IMR-90 (cell line): ENCODE results near the gene ZNF341. TPM values are rescaled to one million over a fixed set of nuclear protein-coding genes. Genes with fewer than 3 reads are reported as not detected.
A peak's percentile ranks its signal among the peaks of the same experiment; 100 is the strongest.

ENCODE experiments used
- ATAC-seq: fragments of 200-7000 bp; cut with Tn5 transposase; 2 replicates; pipeline ENCODE4 v1.9.1; 2020; ENCODE audit warnings: low read depth, mild to moderate bottlenecking, moderate library complexity
- BruUV-seq: library from RNA; stranded (reverse); fragments of 400-500 nt; replicated peaks from 2 replicates; lab custom pipeline; 2021; lab: Mats Ljungman, UMichigan
- CTCF ChIA-PET: fragments of 300-600 bp; formaldehyde crosslinking; extraction: SDS; loops from one replicate; lab custom pipeline; 2021; ENCODE audit warnings: antibody characterized with exemption; lab: Yijun Ruan, JAX
- POLR2A ChIA-PET: fragments of 300-600 bp; sonication (Branson Sonifier 250); formaldehyde crosslinking; loops from one replicate; lab custom pipeline; 2022; ENCODE audit warnings: antibody characterized with exemption; ENCODE audit not compliant: unreplicated experiment; lab: Charles Lee
- DNase-seq: peaks from one replicate; pipeline ENCODE4 v3.0.0; 2013
- H2AFZ ChIP-seq: replicated peaks from 2 replicates; pipeline ENCODE3; 2013; ENCODE audit warnings: low read length, mild to moderate bottlenecking; ENCODE audit not compliant: poor library complexity
- H2AK5ac ChIP-seq: 2 replicates; pipeline ENCODE4 v1.6.1; 2013; ENCODE audit warnings: low read depth, low read length, inconsistent platforms
- H2AK9ac ChIP-seq: replicated peaks from 2 replicates; pipeline ENCODE3; 2013; ENCODE audit warnings: mild to moderate bottlenecking, low read depth, low read length, moderate library complexity; ENCODE audit not compliant: poor library complexity
- H2BK120ac ChIP-seq: 2 replicates; pipeline ENCODE4 v1.6.1; 2013; ENCODE audit warnings: low read depth, low read length, inconsistent platforms
- H2BK15ac ChIP-seq: 3 replicates; pipeline ENCODE4 v1.6.1; 2013; ENCODE audit warnings: low read depth, low read length, inconsistent platforms
- H2BK20ac ChIP-seq: 2 replicates; pipeline ENCODE4 v1.6.1; 2013; ENCODE audit warnings: low read depth, mild to moderate bottlenecking, inconsistent platforms, low read length, moderate library complexity
- H2BK5ac ChIP-seq: 2 replicates; pipeline ENCODE4 v1.6.1; 2013; ENCODE audit warnings: mild to moderate bottlenecking, low read depth, low read length, inconsistent platforms; ENCODE audit not compliant: poor library complexity, severe bottlenecking
- H3K14ac ChIP-seq: replicated peaks from 2 replicates; pipeline ENCODE4 v1.6.1; 2013; ENCODE audit warnings: low read depth, low read length, inconsistent platforms
- H3K18ac ChIP-seq: 2 replicates; pipeline ENCODE4 v1.6.1; 2013; ENCODE audit warnings: low read depth, low read length, control low read depth
- H3K23ac ChIP-seq: 2 replicates; pipeline ENCODE4 v1.6.1; 2013; ENCODE audit warnings: low read depth, low read length, inconsistent platforms
- H3K27ac ChIP-seq: 2 replicates; pipeline ENCODE4 v1.5.1; 2013; ENCODE audit warnings: mild to moderate bottlenecking, control low read depth, low read length; ENCODE audit not compliant: insufficient read depth
- H3K27me3 ChIP-seq: 2 replicates; pipeline ENCODE4 v1.6.1; 2013; ENCODE audit warnings: low read length; ENCODE audit not compliant: control insufficient read depth, insufficient read depth
- H3K36me3 ChIP-seq: 2 replicates; pipeline ENCODE4 v1.6.1; 2013; ENCODE audit warnings: low read length, mixed read lengths; ENCODE audit not compliant: control insufficient read depth, insufficient read depth
- H3K4ac ChIP-seq: 2 replicates; pipeline ENCODE4 v1.6.1; 2013; ENCODE audit warnings: low read depth, low read length, inconsistent platforms
- H3K4me1 ChIP-seq: 2 replicates; pipeline ENCODE4 v1.6.1; 2013; ENCODE audit warnings: low read length, mixed read lengths; ENCODE audit not compliant: control insufficient read depth, insufficient read depth
- H3K4me2 ChIP-seq: 2 replicates; pipeline ENCODE4 v1.6.1; 2013; ENCODE audit warnings: low read depth, mild to moderate bottlenecking, control low read depth, low read length, moderate library complexity
- H3K4me3 ChIP-seq: 2 replicates; pipeline ENCODE4 v1.5.1; 2013; ENCODE audit warnings: low read depth, mild to moderate bottlenecking, control low read depth, low read length, moderate library complexity; ENCODE audit not compliant: insufficient read depth
- H3K56ac ChIP-seq: 2 replicates; pipeline ENCODE4 v1.6.1; 2013; ENCODE audit warnings: low read length, inconsistent platforms; ENCODE audit not compliant: insufficient read depth; ENCODE audit errors: extremely low read depth
- H3K79me1 ChIP-seq, 2 experiments: 2 replicates each; pipeline ENCODE4 v1.6.1; 2013; ENCODE audit warnings: low read length in 2 of 2, inconsistent platforms in 1 of 2, low read depth in 1 of 2
- H3K9ac ChIP-seq: 2 replicates; pipeline ENCODE4 v1.6.1; 2013; ENCODE audit warnings: low read depth, low read length, control low read depth
- H3K9me1 ChIP-seq: 2 replicates; pipeline ENCODE4 v1.6.1; 2013; ENCODE audit warnings: low read length, inconsistent platforms; ENCODE audit not compliant: insufficient read depth
- H3K9me3 ChIP-seq: 2 replicates; pipeline ENCODE4 v1.6.1; 2013; ENCODE audit warnings: low read length; ENCODE audit not compliant: control insufficient read depth, insufficient read depth
- H4K20me1 ChIP-seq: 2 replicates; pipeline ENCODE4 v1.6.1; 2013; ENCODE audit warnings: low read length, inconsistent platforms; ENCODE audit not compliant: insufficient read depth
- H4K5ac ChIP-seq: 2 replicates; pipeline ENCODE4 v1.6.1; 2013; ENCODE audit warnings: mild to moderate bottlenecking, low read depth, low read length, control low read depth
- H4K8ac ChIP-seq, 2 experiments: 2 replicates each; pipeline ENCODE4 v1.6.1; 2013; ENCODE audit warnings: low read depth in 2 of 2, low read length in 2 of 2, control low read depth in 1 of 2, inconsistent platforms in 1 of 2
- H4K91ac ChIP-seq: 2 replicates; pipeline ENCODE4 v1.6.1; 2013; ENCODE audit warnings: low read depth, low read length, inconsistent platforms; ENCODE audit not compliant: insufficient read depth
- CHD1 ChIP-seq: IDR thresholded peaks from 2 replicates; pipeline ENCODE4 v1.6.1; 2012; ENCODE audit warnings: low read depth, low read length, improper control_type of control experiment
- MAFK ChIP-seq: IDR thresholded peaks from 2 replicates; pipeline ENCODE4 v1.6.1; 2012; ENCODE audit warnings: low read depth, low read length, improper control_type of control experiment
- RAD21 ChIP-seq: IDR thresholded peaks from 2 replicates; pipeline ENCODE4 v1.6.1; 2012; ENCODE audit warnings: low read length, improper control_type of control experiment
- RCOR1 ChIP-seq: IDR thresholded peaks from 2 replicates; pipeline ENCODE4 v1.6.1; 2012; ENCODE audit warnings: mild to moderate bottlenecking, low read length, improper control_type of control experiment; ENCODE audit not compliant: insufficient replicate concordance
- WGBS, 2 experiments: methylation state at CpG; one replicate each; pipeline versions ENCODE4 v1.1.5 to v1.1.7; 2013; ENCODE audit warnings: missing lambda C conversion rate in 2 of 2; ENCODE audit not compliant: insufficient read length in 1 of 2; ENCODE audit errors: extremely low coverage in 2 of 2; 5-methylcytosine and 5-hydroxymethylcytosine counted together
- dilution Hi-C: fragments of 300-500 bp; cut with HindIII; formaldehyde crosslinking; loops from one replicate; pipeline ENCODE4 v1.14.3; 2018; ENCODE audit warnings: low sequenced_read_pairs; ENCODE audit not compliant: unreplicated experiment
- in situ Hi-C: fragments of 300-500 bp; cut with MboI; formaldehyde crosslinking; loops from 3 replicates; pipeline ENCODE4 v1.14.3; 2019; ENCODE audit warnings: low sequenced_read_pairs, inconsistent platforms, mixed read lengths
- intact Hi-C: fragments of 100-400 bp; cut with micrococcal nuclease; formaldehyde crosslinking; loops from 2 replicates; pipeline ENCODE4 v1.10.0; 2022
- polyA plus RNA-seq, 3 experiments: library from polyadenylated mRNA; depleted of rRNA; stranded (reverse); fragments of >200 nt; gene quantifications; 2 replicates each; pipeline ENCODE4 v1.2.3, GENCODE V29; 2012; ENCODE audit warnings: low replicate concordance in 1 of 3
- total RNA-seq: library from RNA; depleted of rRNA; stranded (reverse); fragments of >200 nt; gene quantifications from 2 replicates; pipeline ENCODE4 v1.2.3, GENCODE V29; 2012
- TF ChIP-seq, protein P1 (sequence below): fragments of 150-350 bp; IDR thresholded peaks from 2 replicates; pipeline ENCODE4 v1.6.1; 2016; ENCODE audit warnings: low read depth, mild to moderate bottlenecking, low read length, moderate library complexity, borderline replicate concordance

ZNF341 gene
- total and polyA plus RNA-seq, 2 of the 4 experiments (the other 2 are of a cell fraction), result 1.1 to 3.4 TPM

GRCh38 chr20:33728463-33728862 is 3.3 kb upstream of the ZNF341 start:
- dilution Hi-C loops, result no loop called here
- Histone ChIP-seq H3K79me1 (peaks cover 6 to 14% of the 10 kb centered on the region in 2 experiments; a peak in 3 of 4 replicates), H3K56ac (no peak overlapping the region), H3K9ac (no peak overlapping the region), H3K4me1 (peaks cover 10% of the 10 kb centered on the region), H3K18ac (no peak overlapping the region), H3K27ac (no peak overlapping the region), H3K4me2 (no peak overlapping the region), H3K23ac (no peak overlapping the region), H3K14ac (no peak overlapping the region), H2AFZ (no peak overlapping the region), H3K4me3 (no peak overlapping the region), H4K5ac (no peak overlapping the region), H4K20me1 (no peaks in the 10 kb centered on the region), H3K27me3 (no peaks in the 10 kb centered on the region; the same call in 1 of the 2 replicates), H4K91ac (no peak overlapping the region), H2AK5ac (no peak overlapping the region), H3K9me3 (no peaks in the 10 kb centered on the region), H3K36me3 (no peaks in the 10 kb centered on the region), H2BK20ac (no peak overlapping the region), H2BK120ac (no peak overlapping the region), H2BK5ac (no peak overlapping the region), H2BK15ac (no peak overlapping the region), H3K4ac (no peak overlapping the region), H2AK9ac (peak overlapping the region; percentile 28), H4K8ac (no peak overlapping the region), H3K9me1 (peaks cover 7% of the 10 kb centered on the region; the same call in 1 of the 2 replicates)
- DNase-seq (no peak), ATAC-seq (no peak)
- TF ChIP-seq CHD1, result no peak
- TF ChIP-seq RCOR1, result no peak
- TF ChIP-seq, protein P1, sequence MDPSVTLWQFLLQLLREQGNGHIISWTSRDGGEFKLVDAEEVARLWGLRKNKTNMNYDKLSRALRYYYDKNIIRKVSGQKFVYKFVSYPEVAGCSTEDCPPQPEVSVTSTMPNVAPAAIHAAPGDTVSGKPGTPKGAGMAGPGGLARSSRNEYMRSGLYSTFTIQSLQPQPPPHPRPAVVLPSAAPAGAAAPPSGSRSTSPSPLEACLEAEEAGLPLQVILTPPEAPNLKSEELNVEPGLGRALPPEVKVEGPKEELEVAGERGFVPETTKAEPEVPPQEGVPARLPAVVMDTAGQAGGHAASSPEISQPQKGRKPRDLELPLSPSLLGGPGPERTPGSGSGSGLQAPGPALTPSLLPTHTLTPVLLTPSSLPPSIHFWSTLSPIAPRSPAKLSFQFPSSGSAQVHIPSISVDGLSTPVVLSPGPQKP, result no peak
- no peak for TF ChIP-seq RAD21
- TF ChIP-seq MAFK, result no peak
- BruUV-seq, result no TSS peak
- intact Hi-C loops, result no loop called here
- ChIA-PET POLR2A (interaction anchor here (0.6 kb wide), 1 partner anchor 59 kb away, joined by 11 read pairs; no protein-coding TSS in a partner anchor), CTCF (no interaction called here)
- no CpG with 5 or more reads among the region's 2 CpGs for WGBS, 2 experiments
- in situ Hi-C loops, result no loop called here
